Ramos (cell line): ENCODE results near the gene BMS1.

Experiments
- in situ Hi-C: fragments of 300-500 bp; cut with MboI; formaldehyde crosslinking; loops from one replicate; pipeline ENCODE4 v1.14.3; 2022; ENCODE audit warnings: low sequenced_read_pairs; ENCODE audit not compliant: unreplicated experiment

BMS1 gene

GRCh38 chr10:42879380-42880254, 97.0 kb downstream of the BMS1 start:
- in situ Hi-C loops: no loop called here

- in situ Hi-C loops: no loop called here
Measured at GRCh38 chr10:42880255-42880620, 97.6 kb downstream of the BMS1 start.

GRCh38 chr10:42882597-42882996, 100.0 kb downstream of the BMS1 start:
- in situ Hi-C loops: no loop called here
